ENCODE data around the gene MICAL3.
"Not testable (repeated sequence)": the region's sequence is repeated elsewhere in the genome, so short reads cannot be mapped to it uniquely, and the experiment has no call there.

The MICAL3 gene

GRCh38 chr22:18044548-18045271 lies 20.3 kb upstream of the MICAL3 start:
- H3K27ac ChIP-seq (ENCODE audit: low read depth, low read length, poor library complexity, severe bottlenecking), result no peak overlapping the region
- H3K9ac ChIP-seq (ENCODE audit: low read length), result no peak overlapping the region
- no peaks in the 10 kb centered on the region for H3K4me1 ChIP-seq (ENCODE audit: insufficient read depth, low read length, severe bottlenecking)
- H3K4me3 ChIP-seq (ENCODE audit: low read depth, low read length, poor library complexity, severe bottlenecking), result no peak overlapping the region
- H3K36me3 ChIP-seq (ENCODE audit: insufficient read depth, low read length), result no peaks in the 10 kb centered on the region
- H3K4me2 ChIP-seq (ENCODE audit: low read length), result no peak overlapping the region
- H2AFZ ChIP-seq (ENCODE audit: low read length), result no peak overlapping the region
- no peaks in the 10 kb centered on the region for H3K9me3 ChIP-seq (ENCODE audit: low read length)
- TF ChIP-seq EZH2 (IDR thresholded peaks at IDR 0.05; ENCODE audit: borderline replicate concordance, low read length) (no peak), CTCF (IDR thresholded peaks at IDR 0.05; ENCODE audit: low read length) (no peak)
- H3K9me2 ChIP-seq (ENCODE audit: low read depth, low read length), result no peaks in the 10 kb centered on the region
- H3K27me3 ChIP-seq (ENCODE audit: insufficient read depth, low read length), result no peaks in the 10 kb centered on the region; the same call in 1 of the 2 replicates
- H4K20me1 ChIP-seq (ENCODE audit: insufficient read depth, low read length), result no peaks in the 10 kb centered on the region
- H3F3A ChIP-seq (ENCODE audit: insufficient read depth, low read length), result no peaks in the 10 kb centered on the region
- no peaks in the 10 kb centered on the region for H3K79me2 ChIP-seq (ENCODE audit: insufficient read depth, low read length)

- no peaks in the 10 kb centered on the region for H3K9me2 ChIP-seq (ENCODE audit: low read depth, low read length)
- H3F3A ChIP-seq (ENCODE audit: insufficient read depth, low read length), result no peaks in the 10 kb centered on the region
- H3K4me2 ChIP-seq (ENCODE audit: low read length), result no peak overlapping the region
- TF ChIP-seq CTCF (IDR thresholded peaks at IDR 0.05; ENCODE audit: low read length) (no peak), EZH2 (IDR thresholded peaks at IDR 0.05; ENCODE audit: borderline replicate concordance, low read length) (no peak)
- H2AFZ ChIP-seq (ENCODE audit: low read length), result no peak overlapping the region
- no peak overlapping the region for H3K4me3 ChIP-seq (ENCODE audit: low read depth, low read length, poor library complexity, severe bottlenecking)
- H4K20me1 ChIP-seq (ENCODE audit: insufficient read depth, low read length), result no peaks in the 10 kb centered on the region
- H3K27me3 ChIP-seq (ENCODE audit: insufficient read depth, low read length), result no peaks in the 10 kb centered on the region; the same call in 1 of the 2 replicates
- no peaks in the 10 kb centered on the region for H3K36me3 ChIP-seq (ENCODE audit: insufficient read depth, low read length)
- no peaks in the 10 kb centered on the region for H3K4me1 ChIP-seq (ENCODE audit: insufficient read depth, low read length, severe bottlenecking)
- no peak overlapping the region for H3K9ac ChIP-seq (ENCODE audit: low read length)
- no peak overlapping the region for H3K27ac ChIP-seq (ENCODE audit: low read depth, low read length, poor library complexity, severe bottlenecking)
- H3K9me3 ChIP-seq (ENCODE audit: low read length), result no peaks in the 10 kb centered on the region
- H3K79me2 ChIP-seq (ENCODE audit: insufficient read depth, low read length), result no peaks in the 10 kb centered on the region
These were observed 18.3 kb upstream of the MICAL3 start for GRCh38 chr22:18042685-18043084.

GRCh38 chr22:18040898-18041297 lies 16.5 kb upstream of the MICAL3 start:
- not testable (repeated sequence) for H3K4me3 ChIP-seq (ENCODE audit: low read depth, low read length, poor library complexity, severe bottlenecking); H3K27me3 ChIP-seq (ENCODE audit: insufficient read depth, low read length); H3K4me1 ChIP-seq (ENCODE audit: insufficient read depth, low read length, severe bottlenecking); H3K79me2 ChIP-seq (ENCODE audit: insufficient read depth, low read length); H3K36me3 ChIP-seq (ENCODE audit: insufficient read depth, low read length); H2AFZ ChIP-seq (ENCODE audit: low read length); H3K4me2 ChIP-seq (ENCODE audit: low read length); H3F3A ChIP-seq (ENCODE audit: insufficient read depth, low read length); H4K20me1 ChIP-seq (ENCODE audit: insufficient read depth, low read length); H3K9ac ChIP-seq (ENCODE audit: low read length); H3K9me3 ChIP-seq (ENCODE audit: low read length); H3K27ac ChIP-seq (ENCODE audit: low read depth, low read length, poor library complexity, severe bottlenecking); H3K9me2 ChIP-seq (ENCODE audit: low read depth, low read length)

- Histone ChIP-seq H3K36me3 (ENCODE audit: insufficient read depth, low read length) (no peaks in the 10 kb centered on the region), H2AFZ (ENCODE audit: low read length) (no peak overlapping the region), H3K9me3 (ENCODE audit: low read length) (no peaks in the 10 kb centered on the region), H3K9ac (ENCODE audit: low read length) (no peak overlapping the region), H3K9me2 (ENCODE audit: low read depth, low read length) (no peaks in the 10 kb centered on the region), H3K79me2 (ENCODE audit: insufficient read depth, low read length) (no peaks in the 10 kb centered on the region), H3K4me2 (ENCODE audit: low read length) (no peak overlapping the region), H3K4me1 (ENCODE audit: insufficient read depth, low read length, severe bottlenecking) (no peaks in the 10 kb centered on the region), H3F3A (ENCODE audit: insufficient read depth, low read length) (no peaks in the 10 kb centered on the region), H3K27me3 (ENCODE audit: insufficient read depth, low read length) (no peaks in the 10 kb centered on the region), H4K20me1 (ENCODE audit: insufficient read depth, low read length) (no peaks in the 10 kb centered on the region), H3K4me3 (ENCODE audit: low read depth, low read length, poor library complexity, severe bottlenecking) (no peak overlapping the region), H3K27ac (ENCODE audit: low read depth, low read length, poor library complexity, severe bottlenecking) (no peak overlapping the region)
- TF ChIP-seq EZH2 (IDR thresholded peaks at IDR 0.05; ENCODE audit: borderline replicate concordance, low read length), result no peak
- no peak for TF ChIP-seq CTCF (IDR thresholded peaks at IDR 0.05; ENCODE audit: low read length)
These were observed 11.4 kb upstream of the MICAL3 start for GRCh38 chr22:18035751-18036150.
